Hematopoietic multipotent progenitor cell treated with erythropoietin and hydrocortisone succinate and interleukin-3 and kit ligand, for 8 days (in vitro differentiated cells): Measurements from ENCODE around the gene OR2D2.
"Not testable (repeated sequence)": the region's sequence is repeated elsewhere in the genome, so short reads cannot be mapped to it uniquely, and the experiment has no call there.

Experiments used
- DNase-seq: peaks from one replicate; pipeline ENCODE4 v3.0.0-alpha.2; 2015

Gene OR2D2

DNA sequence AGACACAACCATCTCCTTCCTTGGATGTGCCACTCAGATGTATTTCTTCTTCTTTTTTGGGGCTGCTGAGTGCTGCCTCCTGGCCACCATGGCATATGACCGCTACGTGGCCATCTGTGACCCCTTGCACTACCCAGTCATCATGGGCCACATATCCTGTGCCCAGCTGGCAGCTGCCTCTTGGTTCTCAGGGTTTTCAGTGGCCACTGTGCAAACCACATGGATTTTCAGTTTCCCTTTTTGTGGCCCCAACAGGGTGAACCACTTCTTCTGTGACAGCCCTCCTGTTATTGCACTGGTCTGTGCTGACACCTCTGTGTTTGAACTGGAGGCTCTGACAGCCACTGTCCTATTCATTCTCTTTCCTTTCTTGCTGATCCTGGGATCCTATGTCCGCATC lies 15.4 kb downstream of the OR2D2 start:
- DNase-seq = no peak

DNA sequence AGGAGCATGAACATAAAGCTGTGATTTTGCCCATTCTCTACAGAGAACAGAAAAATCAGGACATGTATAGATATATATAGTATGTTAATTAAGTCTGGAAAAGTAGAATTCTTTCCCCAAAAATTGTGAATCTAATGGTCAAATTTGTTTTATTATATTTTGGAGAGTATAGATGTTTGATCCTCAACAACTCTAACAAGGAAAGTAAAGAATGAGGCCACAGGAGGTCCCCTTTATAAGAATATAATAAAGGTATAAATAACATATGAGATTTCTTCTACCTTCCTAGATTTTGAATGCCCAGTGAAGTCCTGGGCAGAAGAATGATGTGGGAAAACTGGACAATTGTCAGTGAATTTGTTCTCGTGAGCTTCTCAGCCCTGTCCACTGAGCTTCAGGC lies 16.0 kb downstream of the OR2D2 start, which contains the start of gene OR10A4:
Gene OR10A4, plus strand, starts transcription at position 301 of the 400 bp plus-strand sequence. Its CDS starts 23 bp downstream, at position 324.
- DNase-seq = no peak

GRCh38 chr11:6875761-6876160 lies 16.5 kb downstream of the OR2D2 start:
- DNase-seq = no peak

- DNase-seq = no peak
These were observed 21.0 kb downstream of the OR2D2 start for GRCh38 chr11:6871278-6871677.

DNA sequence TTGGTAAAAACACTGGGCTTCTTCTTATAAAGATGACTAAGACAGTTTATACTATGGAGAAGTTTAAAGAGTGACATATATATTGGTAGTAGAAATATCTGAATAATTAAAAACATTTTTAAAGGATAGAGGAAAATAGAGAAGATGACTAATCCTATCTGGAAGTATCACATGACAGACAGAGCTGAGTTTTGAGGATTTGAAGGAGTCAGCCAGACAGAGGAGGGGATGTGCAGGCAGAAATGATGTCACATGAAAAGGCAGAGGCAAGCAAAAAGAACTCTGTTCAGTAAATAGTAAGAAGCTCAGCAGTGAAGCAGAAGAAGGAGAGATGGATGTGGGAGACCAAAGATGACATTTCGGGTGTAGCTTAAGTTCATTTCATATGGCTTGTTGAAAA lies 27.9 kb downstream of the OR2D2 start:
- no peak for DNase-seq

- DNase-seq = no peak
These were observed 29.3 kb downstream of the OR2D2 start, which contains the start of gene OR10A2 for GRCh38 chr11:6862961-6863360. Gene OR10A2 (plus strand): TSS chr11:6863057. CDS start chr11:6869755, 6,698 bp downstream.

- no peak for DNase-seq
These were observed 35.4 kb downstream of the OR2D2 start for GRCh38 chr11:6856871-6857270.

DNA sequence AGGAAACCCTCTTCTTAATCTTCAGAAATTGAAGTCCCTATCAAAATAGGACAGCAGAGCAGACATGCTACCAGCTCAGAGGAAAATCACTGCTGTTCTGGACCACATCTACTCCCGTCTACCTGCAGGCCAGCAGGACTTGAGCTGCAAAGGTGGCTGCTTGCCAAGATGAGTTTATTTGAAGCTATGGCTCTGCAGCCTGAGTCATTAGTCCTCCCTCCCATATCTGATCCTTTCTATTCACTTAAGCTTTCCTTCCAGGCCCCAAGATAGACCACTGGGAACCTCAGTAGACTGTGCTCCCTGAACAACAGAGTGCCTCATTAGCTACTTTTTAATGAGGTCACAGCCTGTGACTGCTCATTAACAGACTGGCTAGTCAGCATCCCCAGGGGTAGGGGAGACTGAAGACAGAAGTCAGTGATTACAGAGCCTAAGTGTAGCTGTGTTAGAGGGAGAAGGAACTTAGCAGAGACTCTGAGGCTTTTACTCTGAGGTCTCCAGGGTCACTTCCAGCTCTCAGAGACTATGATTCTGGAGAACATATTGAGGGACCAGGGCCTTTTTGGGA lies 36.2 kb downstream of the OR2D2 start:
- DNase-seq = no peak

- DNase-seq = not testable (repeated sequence)
These were observed 37.5 kb downstream of the OR2D2 start for GRCh38 chr11:6854801-6855200.

GRCh38 chr11:6850526-6850925 lies 41.8 kb downstream of the OR2D2 start:
- DNase-seq = no peak

- DNase-seq = no peak
These were observed 46.9 kb downstream of the OR2D2 start, which contains the start of gene OR10A5 for GRCh38 chr11:6845383-6845782. Gene OR10A5 (plus strand): TSS chr11:6845683. CDS start chr11:6845683, 0 bp downstream.

GRCh38 chr11:6844356-6844755 lies 47.9 kb downstream of the OR2D2 start:
- no peak for DNase-seq

DNA sequence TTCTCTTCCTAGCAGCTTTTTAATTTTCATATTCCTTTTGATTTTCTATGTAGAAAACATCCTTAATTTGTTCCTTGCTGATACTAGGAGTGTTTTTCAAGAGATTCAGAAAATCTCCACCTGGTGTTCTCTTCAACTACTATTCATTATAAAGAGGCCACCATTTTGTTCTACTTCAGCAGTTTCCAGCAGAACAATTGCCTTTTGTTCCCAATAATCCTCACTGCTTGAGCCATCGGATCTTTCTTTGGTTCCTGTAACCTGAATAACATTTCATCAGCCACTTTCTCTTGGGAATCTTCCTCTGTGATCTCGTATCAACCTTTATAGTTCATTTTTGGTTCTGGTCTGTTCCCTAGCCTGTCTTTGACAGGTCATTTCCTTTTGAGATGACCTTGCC lies 48.6 kb downstream of the OR2D2 start:
- DNase-seq = no peak

GRCh38 chr11:6841694-6842093 lies 50.6 kb downstream of the OR2D2 start:
- DNase-seq = no peak
